ENCODE data around the gene FMOD. TPM values are rescaled to one million over a fixed set of nuclear protein-coding genes. Genes with fewer than 3 reads are reported as not detected.
A peak's percentile ranks its signal among the peaks of the same experiment; 100 is the strongest.

The FMOD gene
- polyA plus RNA-seq, 1 experiment: 18.0 TPM

GRCh38 chr1:203361945-203362719, 11.2 kb upstream of the FMOD start:
- no peak for DNase-seq (ENCODE audit: low read depth)
- ChIA-PET CTCF (interaction anchor here (0.7 to 6.1 kb wide), 6 partner anchors 9 to 125 kb away, joined by 3 to 48 read pairs (median 4); no protein-coding TSS in a partner anchor), POLR2A (no interaction called here)
- Histone ChIP-seq H3K4me3 (ENCODE audit: low read depth, low read length) (no peak overlapping the region), H3K36me3 (ENCODE audit: control insufficient read depth, insufficient read depth, low read length) (no peaks in the 10 kb centered on the region), H3K27me3 (ENCODE audit: control insufficient read depth, insufficient read depth, low read length) (peaks cover 15% of the 10 kb centered on the region)
- TF ChIP-seq CTCF (IDR thresholded peaks at IDR 0.05; ENCODE audit: insufficient read depth, low read depth, low read length): no peak

GRCh38 chr1:203360547-203361185, 9.7 kb upstream of the FMOD start:
- POLR2A ChIA-PET: no interaction called here
- CTCF ChIA-PET: interaction anchor here (0.6 to 6.1 kb wide), 10 partner anchors 12 to 127 kb away, joined by 3 to 48 read pairs (median 4); no protein-coding TSS in a partner anchor
- no peaks in the 10 kb centered on the region for H3K36me3 ChIP-seq (ENCODE audit: control insufficient read depth, insufficient read depth, low read length)
- no peak for DNase-seq (ENCODE audit: low read depth)
- no peak for TF ChIP-seq CTCF (IDR thresholded peaks at IDR 0.05; ENCODE audit: insufficient read depth, low read depth, low read length)
- peaks cover 15% of the 10 kb centered on the region for H3K27me3 ChIP-seq (ENCODE audit: control insufficient read depth, insufficient read depth, low read length)
- H3K4me3 ChIP-seq (ENCODE audit: low read depth, low read length): no peak overlapping the region

- H3K27me3 ChIP-seq (ENCODE audit: control insufficient read depth, insufficient read depth, low read length): peaks cover 12% of the 10 kb centered on the region
- no peak overlapping the region for H3K4me3 ChIP-seq (ENCODE audit: low read depth, low read length)
- POLR2A ChIA-PET: no interaction called here
- CTCF ChIA-PET: interaction anchor here (1.2 to 6.1 kb wide), 8 partner anchors 9 to 128 kb away, joined by 3 to 48 read pairs (median 8); no protein-coding TSS in a partner anchor
- no peaks in the 10 kb centered on the region for H3K36me3 ChIP-seq (ENCODE audit: control insufficient read depth, insufficient read depth, low read length)
- TF ChIP-seq CTCF (IDR thresholded peaks at IDR 0.05; ENCODE audit: insufficient read depth, low read depth, low read length): 0 out of 2 replicates have a peak, but pooled peaks have one; percentile 6
- DNase-seq (ENCODE audit: low read depth): peak; percentile 62
These were observed 8.2 kb upstream of the FMOD start for GRCh38 chr1:203359010-203359571.

- Histone ChIP-seq H3K27me3 (ENCODE audit: control insufficient read depth, insufficient read depth, low read length) (0 out of 2 replicates have a peak, but pooled peaks cover 1% of the 10 kb centered on the region), H3K4me3 (ENCODE audit: low read depth, low read length) (no peak overlapping the region), H3K36me3 (ENCODE audit: control insufficient read depth, insufficient read depth, low read length) (no peaks in the 10 kb centered on the region)
- TF ChIP-seq CTCF (IDR thresholded peaks at IDR 0.05; ENCODE audit: insufficient read depth, low read depth, low read length): no peak
- ChIA-PET POLR2A (no interaction called here), CTCF (interaction anchor here (2.5 to 9.7 kb wide), 2 partner anchors 13 to 14 kb away, joined by 11 to 132 read pairs; no protein-coding TSS in a partner anchor)
- DNase-seq (ENCODE audit: low read depth): peak; percentile 82
These were observed 3.3 kb upstream of the FMOD start for GRCh38 chr1:203354246-203354645.

GRCh38 chr1:203353486-203353885, 2.6 kb upstream of the FMOD start:
- DNase-seq (ENCODE audit: low read depth): no peak
- H3K27me3 ChIP-seq (ENCODE audit: control insufficient read depth, insufficient read depth, low read length): peaks cover 3% of the 10 kb centered on the region; the same call in 1 of the 2 replicates
- TF ChIP-seq CTCF (IDR thresholded peaks at IDR 0.05; ENCODE audit: insufficient read depth, low read depth, low read length): no peak
- H3K4me3 ChIP-seq (ENCODE audit: low read depth, low read length): no peak overlapping the region
- no peaks in the 10 kb centered on the region for H3K36me3 ChIP-seq (ENCODE audit: control insufficient read depth, insufficient read depth, low read length)
- CTCF ChIA-PET: interaction anchor here (0.6 to 9.7 kb wide), 7 partner anchors 8 to 133 kb away, joined by 3 to 132 read pairs (median 5); no protein-coding TSS in a partner anchor
- POLR2A ChIA-PET: interaction anchor here (0.9 kb wide), 1 partner anchor 116 kb away, joined by 4 read pairs; no protein-coding TSS in a partner anchor

All from BJ (cell line).